ENCODE data around the gene NTRK3.

- TF ChIP-seq CTCF (conservative IDR thresholded peaks at IDR 0.05; ENCODE audit: low read length) (no peak), EZH2phosphoT487 (IDR thresholded peaks at IDR 0.05; ENCODE audit: borderline replicate concordance) (no peak)
These were observed 79.1 kb downstream of the NTRK3 start for GRCh38 chr15:88177451-88177850.

Data from Loucy (cell line).